A673 (cell line): Measurements from ENCODE around the gene ZNF892.

Source experiments
- EZH2 ChIP-seq: fragments of 200-600 bp; sonication (generic); IDR thresholded peaks from 2 replicates; pipeline ENCODE4 v1.6.1; 2017; ENCODE audit warnings: borderline replicate concordance, low read depth, mild to moderate bottlenecking, mixed read lengths, antibody characterized with exemption, low read length; ENCODE audit not compliant: poor library complexity, severe bottlenecking
- TF ChIP-seq, protein P1 (sequence below): fragments of 300-800, 200-600 bp; sonication (generic); conservative IDR thresholded peaks from 2 replicates; pipeline ENCODE4 v1.5.1; 2017; ENCODE audit warnings: low read depth, mild to moderate bottlenecking, antibody characterized with exemption, low read length, moderate library complexity, mixed read lengths

DNA sequence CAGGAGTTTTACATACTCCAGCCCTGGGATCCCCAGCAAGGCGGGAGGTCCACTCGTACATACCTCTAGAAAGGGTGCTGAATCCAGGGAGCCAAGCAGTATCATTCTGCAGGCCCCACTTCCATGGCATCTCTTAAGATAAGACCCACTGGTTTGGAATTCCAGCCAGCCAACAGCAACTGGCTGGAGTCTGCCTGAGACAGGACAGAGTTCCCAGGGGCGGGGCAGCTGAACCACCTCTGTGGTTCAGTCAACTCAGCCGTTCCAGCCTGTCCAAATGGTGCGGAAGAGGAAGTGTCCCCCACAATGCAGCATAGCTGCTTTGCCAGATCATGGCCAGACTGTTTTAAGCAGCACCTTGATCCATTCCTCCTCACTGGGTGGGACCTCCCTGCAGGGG, 33.2 kb downstream of the ZNF892 start:
- TF ChIP-seq, protein P1, sequence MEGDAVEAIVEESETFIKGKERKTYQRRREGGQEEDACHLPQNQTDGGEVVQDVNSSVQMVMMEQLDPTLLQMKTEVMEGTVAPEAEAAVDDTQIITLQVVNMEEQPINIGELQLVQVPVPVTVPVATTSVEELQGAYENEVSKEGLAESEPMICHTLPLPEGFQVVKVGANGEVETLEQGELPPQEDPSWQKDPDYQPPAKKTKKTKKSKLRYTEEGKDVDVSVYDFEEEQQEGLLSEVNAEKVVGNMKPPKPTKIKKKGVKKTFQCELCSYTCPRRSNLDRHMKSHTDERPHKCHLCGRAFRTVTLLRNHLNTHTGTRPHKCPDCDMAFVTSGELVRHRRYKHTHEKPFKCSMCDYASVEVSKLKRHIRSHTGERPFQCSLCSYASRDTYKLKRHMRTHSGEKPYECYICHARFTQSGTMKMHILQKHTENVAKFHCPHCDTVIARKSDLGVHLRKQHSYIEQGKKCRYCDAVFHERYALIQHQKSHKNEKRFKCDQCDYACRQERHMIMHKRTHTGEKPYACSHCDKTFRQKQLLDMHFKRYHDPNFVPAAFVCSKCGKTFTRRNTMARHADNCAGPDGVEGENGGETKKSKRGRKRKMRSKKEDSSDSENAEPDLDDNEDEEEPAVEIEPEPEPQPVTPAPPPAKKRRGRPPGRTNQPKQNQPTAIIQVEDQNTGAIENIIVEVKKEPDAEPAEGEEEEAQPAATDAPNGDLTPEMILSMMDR: no peak
- no peak for TF ChIP-seq EZH2
